ENCODE data around the gene ST3GAL5. TPM values are rescaled to one million over a fixed set of nuclear protein-coding genes. Genes with fewer than 3 reads are reported as not detected.

The ST3GAL5 gene
- total RNA-seq, 1 donor from 2014 or later: 27.3 TPM

DNA sequence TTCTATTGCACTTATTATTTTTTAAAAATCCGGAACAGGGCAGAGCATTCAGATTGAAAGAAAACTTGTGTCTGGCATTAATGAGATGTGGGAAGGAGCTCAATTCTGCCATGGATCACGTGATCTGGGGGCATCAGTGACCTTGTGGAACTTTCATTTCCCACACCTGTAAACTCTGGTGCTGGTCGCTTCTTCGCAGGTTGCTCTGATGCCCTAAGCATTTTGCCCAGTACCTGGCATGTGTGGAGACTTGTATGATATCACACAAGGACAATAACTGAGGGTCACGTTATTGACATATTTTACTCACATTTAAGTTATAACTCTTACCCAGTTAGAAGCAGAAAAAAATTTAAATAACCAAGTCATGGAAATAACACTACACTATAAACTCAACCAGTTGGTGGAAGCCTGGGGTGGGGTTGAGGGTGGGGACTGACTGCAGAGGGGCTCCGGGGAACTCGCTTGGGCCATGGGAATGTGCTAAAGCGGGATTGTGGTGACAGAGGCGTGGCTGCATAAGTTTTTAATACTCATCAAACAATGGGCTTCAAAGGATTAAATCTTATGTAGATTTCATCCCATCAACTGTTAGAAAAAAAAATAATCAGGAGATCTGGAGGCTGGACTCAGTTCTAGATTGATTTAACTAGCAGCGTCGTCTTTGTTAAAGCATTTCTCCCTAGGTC is 36.5 kb downstream of the ST3GAL5 start:
- Mint-ChIP-seq H3K36me3 (ENCODE audit: insufficient read depth) (peaks cover 10% of the 10 kb centered on the region), H3K27ac (no peak overlapping the region), H3K9me3 (ENCODE audit: low read depth) (no peaks in the 10 kb centered on the region), H3K27me3 (no peaks in the 10 kb centered on the region), H3K4me1 (ENCODE audit: low read depth) (no peaks in the 10 kb centered on the region), H3K4me3 (ENCODE audit: low read depth) (no peak overlapping the region)
- TF ChIP-seq, protein P1, sequence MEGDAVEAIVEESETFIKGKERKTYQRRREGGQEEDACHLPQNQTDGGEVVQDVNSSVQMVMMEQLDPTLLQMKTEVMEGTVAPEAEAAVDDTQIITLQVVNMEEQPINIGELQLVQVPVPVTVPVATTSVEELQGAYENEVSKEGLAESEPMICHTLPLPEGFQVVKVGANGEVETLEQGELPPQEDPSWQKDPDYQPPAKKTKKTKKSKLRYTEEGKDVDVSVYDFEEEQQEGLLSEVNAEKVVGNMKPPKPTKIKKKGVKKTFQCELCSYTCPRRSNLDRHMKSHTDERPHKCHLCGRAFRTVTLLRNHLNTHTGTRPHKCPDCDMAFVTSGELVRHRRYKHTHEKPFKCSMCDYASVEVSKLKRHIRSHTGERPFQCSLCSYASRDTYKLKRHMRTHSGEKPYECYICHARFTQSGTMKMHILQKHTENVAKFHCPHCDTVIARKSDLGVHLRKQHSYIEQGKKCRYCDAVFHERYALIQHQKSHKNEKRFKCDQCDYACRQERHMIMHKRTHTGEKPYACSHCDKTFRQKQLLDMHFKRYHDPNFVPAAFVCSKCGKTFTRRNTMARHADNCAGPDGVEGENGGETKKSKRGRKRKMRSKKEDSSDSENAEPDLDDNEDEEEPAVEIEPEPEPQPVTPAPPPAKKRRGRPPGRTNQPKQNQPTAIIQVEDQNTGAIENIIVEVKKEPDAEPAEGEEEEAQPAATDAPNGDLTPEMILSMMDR (IDR thresholded peaks at IDR 0.05; ENCODE audit: unreplicated experiment): no peak
- DNase-seq (ENCODE audit: low spot score, unreplicated experiment): no peak

DNA sequence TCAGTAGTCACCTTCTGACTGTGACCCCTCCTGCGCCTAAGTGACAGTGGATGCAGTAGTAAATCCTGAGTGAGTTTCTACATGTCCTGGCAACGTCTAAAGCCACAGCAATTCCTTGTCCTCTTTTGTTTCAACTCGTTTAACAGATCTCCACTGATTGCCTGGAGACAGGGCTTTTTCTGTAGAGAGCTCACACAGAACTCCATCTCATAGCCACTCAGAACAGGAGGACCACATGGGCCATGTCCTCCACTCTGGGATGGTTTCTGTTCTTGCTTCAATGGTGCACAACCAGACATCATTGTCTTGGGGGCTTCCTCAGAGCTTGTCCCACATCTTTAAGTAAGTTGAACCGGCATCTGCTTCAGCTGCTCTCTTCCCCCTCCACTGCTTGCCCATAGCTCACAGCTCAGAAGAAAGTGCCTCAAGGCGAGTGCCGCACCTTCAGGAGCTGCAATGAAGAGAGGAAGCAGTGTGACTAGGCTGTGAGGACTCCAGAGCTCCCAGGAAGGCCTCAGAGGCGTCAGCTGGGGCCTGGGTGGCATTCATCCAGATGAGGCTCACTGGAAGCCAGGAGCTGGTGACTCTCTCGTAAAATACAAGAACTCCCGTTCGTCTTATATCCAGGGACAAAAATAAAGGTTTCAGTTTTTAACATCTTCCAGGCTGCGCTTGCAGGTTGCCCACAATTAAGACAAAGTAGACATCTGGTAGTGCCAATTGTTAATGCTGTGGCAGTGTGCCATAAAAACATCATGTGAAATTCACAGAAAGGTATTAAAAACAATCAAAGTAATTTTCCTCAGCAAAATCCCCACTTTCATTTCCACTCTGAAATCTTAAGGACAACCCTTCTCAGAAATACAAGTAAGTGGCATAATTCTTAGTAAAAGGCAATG is 37.3 kb downstream of the ST3GAL5 start:
- no peak overlapping the region for H3K27ac Mint-ChIP-seq
- H3K9me3 Mint-ChIP-seq (ENCODE audit: low read depth): no peaks in the 10 kb centered on the region
- TF ChIP-seq, protein P1 (IDR thresholded peaks at IDR 0.05; ENCODE audit: unreplicated experiment): no peak

DNA sequence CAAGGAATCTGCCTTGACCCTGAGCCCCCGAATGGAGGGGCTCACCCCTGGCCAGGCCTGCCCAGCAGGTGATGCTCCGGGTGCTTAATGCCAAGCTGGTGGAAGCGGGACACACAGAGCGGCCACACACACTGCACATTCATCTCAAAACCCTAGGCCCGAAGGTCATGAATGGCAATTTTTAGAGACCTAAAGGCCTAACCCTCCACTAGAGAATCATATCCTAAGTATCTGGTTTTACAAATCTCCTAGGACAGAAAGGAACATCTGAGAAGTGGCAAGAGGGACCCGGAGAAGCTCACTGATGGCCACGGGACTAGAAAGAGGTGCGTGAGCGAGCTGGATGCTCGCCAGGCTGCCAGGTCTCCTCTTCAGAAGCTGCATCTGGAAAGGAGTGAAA is 38.3 kb downstream of the ST3GAL5 start:
- TF ChIP-seq, protein P1 (IDR thresholded peaks at IDR 0.05; ENCODE audit: unreplicated experiment): no peak
- Mint-ChIP-seq H3K9me3 (ENCODE audit: low read depth) (no peaks in the 10 kb centered on the region), H3K4me3 (ENCODE audit: low read depth) (no peak overlapping the region), H3K27ac (no peak overlapping the region), H3K4me1 (ENCODE audit: low read depth) (no peaks in the 10 kb centered on the region), H3K36me3 (ENCODE audit: insufficient read depth) (peaks cover 12% of the 10 kb centered on the region), H3K27me3 (no peaks in the 10 kb centered on the region)
- no peak for DNase-seq (ENCODE audit: low spot score, unreplicated experiment)

More for the DNA sequence above, 37.3 kb downstream of the ST3GAL5 start:
- Mint-ChIP-seq H3K4me3 (ENCODE audit: low read depth) (no peak overlapping the region), H3K27me3 (no peaks in the 10 kb centered on the region), H3K36me3 (ENCODE audit: insufficient read depth) (peaks cover 12% of the 10 kb centered on the region), H3K4me1 (ENCODE audit: low read depth) (no peaks in the 10 kb centered on the region)
- no peak for DNase-seq (ENCODE audit: low spot score, unreplicated experiment)

DNA sequence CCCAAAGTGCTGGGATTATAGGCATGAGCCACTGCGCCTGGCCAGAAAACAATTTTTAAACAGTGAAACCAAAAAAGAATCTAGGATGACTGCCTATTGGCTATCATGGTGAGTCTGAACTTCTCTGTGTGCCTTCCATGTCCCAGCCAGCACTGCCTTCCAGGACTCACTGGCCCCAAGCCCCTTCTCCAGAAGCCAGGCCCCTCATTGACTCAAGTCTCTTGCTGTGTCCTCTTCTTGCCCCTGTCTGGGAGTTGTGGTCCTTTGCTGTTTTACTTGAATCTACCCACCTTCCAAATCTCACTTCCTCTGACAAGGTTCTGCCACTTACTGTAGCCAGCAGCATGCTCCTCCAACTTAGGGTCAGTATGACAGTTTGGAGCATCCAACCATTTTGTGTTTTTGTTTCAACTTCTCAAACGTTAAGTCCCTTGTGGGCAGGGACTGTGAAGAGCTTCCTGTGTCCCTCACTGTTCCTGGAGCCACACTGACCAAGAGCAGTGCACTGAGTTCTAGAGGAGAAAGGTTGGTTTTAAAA is 41.7 kb downstream of the ST3GAL5 start:
- H3K27me3 Mint-ChIP-seq: no peaks in the 10 kb centered on the region
- H3K27ac Mint-ChIP-seq: no peak overlapping the region
- H3K36me3 Mint-ChIP-seq (ENCODE audit: insufficient read depth): peaks cover 17% of the 10 kb centered on the region
- no peaks in the 10 kb centered on the region for H3K4me1 Mint-ChIP-seq (ENCODE audit: low read depth)
- no peak for DNase-seq (ENCODE audit: low spot score, unreplicated experiment)
- no peak overlapping the region for H3K4me3 Mint-ChIP-seq (ENCODE audit: low read depth)
- no peaks in the 10 kb centered on the region for H3K9me3 Mint-ChIP-seq (ENCODE audit: low read depth)
- TF ChIP-seq, protein P1 (IDR thresholded peaks at IDR 0.05; ENCODE audit: unreplicated experiment): no peak

DNA sequence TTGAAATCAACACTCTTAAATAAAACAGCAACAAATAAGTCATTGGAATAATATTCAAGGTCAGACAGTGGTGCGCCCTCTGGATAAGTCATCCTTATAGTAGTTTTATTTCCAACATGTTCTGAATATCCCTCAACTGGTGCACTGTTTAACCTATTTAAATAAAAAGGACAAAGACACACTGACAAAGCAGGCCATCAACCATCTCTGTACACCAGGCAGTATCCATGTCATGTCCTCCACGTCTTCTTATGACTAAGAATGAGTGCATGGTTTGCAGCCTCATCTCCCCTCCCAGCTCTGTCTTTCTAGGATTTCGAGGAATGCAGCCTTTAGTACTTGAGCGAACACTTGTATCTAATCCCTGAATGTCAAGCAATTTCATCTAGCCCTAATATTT is 42.4 kb downstream of the ST3GAL5 start:
- no peak for DNase-seq (ENCODE audit: low spot score, unreplicated experiment)
- H3K9me3 Mint-ChIP-seq (ENCODE audit: low read depth): no peaks in the 10 kb centered on the region
- no peak overlapping the region for H3K4me3 Mint-ChIP-seq (ENCODE audit: low read depth)
- TF ChIP-seq, protein P1 (IDR thresholded peaks at IDR 0.05; ENCODE audit: unreplicated experiment): no peak
- H3K27me3 Mint-ChIP-seq: no peaks in the 10 kb centered on the region
- H3K4me1 Mint-ChIP-seq (ENCODE audit: low read depth): no peaks in the 10 kb centered on the region
- H3K27ac Mint-ChIP-seq: no peak overlapping the region
- peaks cover 20% of the 10 kb centered on the region for H3K36me3 Mint-ChIP-seq (ENCODE audit: insufficient read depth)
